ENCODE data around the gene DCUN1D4. TPM values are rescaled to one million over a fixed set of nuclear protein-coding genes. Genes with fewer than 3 reads are reported as not detected.

The DCUN1D4 gene
- total RNA-seq, 1 experiment from 2014 or later: 50.2 TPM

- TF ChIP-seq MAX (IDR thresholded peaks at IDR 0.05) (no peak), FOSL1 (IDR thresholded peaks at IDR 0.05; ENCODE audit: low read depth) (no peak), EZH2phosphoT487 (IDR thresholded peaks at IDR 0.05; ENCODE audit: borderline replicate concordance) (no peak), POLR2A (IDR thresholded peaks at IDR 0.05; ENCODE audit: borderline replicate concordance, extremely low read depth, insufficient read depth, insufficient read length) (no peak)
- TF ChIP-seq, protein P1, sequence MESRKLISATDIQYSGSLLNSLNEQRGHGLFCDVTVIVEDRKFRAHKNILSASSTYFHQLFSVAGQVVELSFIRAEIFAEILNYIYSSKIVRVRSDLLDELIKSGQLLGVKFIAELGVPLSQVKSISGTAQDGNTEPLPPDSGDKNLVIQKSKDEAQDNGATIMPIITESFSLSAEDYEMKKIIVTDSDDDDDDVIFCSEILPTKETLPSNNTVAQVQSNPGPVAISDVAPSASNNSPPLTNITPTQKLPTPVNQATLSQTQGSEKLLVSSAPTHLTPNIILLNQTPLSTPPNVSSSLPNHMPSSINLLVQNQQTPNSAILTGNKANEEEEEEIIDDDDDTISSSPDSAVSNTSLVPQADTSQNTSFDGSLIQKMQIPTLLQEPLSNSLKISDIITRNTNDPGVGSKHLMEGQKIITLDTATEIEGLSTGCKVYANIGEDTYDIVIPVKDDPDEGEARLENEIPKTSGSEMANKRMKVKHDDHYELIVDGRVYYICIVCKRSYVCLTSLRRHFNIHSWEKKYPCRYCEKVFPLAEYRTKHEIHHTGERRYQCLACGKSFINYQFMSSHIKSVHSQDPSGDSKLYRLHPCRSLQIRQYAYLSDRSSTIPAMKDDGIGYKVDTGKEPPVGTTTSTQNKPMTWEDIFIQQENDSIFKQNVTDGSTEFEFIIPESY (IDR thresholded peaks at IDR 0.05; ENCODE audit: extremely low read depth, insufficient replicate concordance, low read length): no peak
These were observed 89.3 kb downstream of the DCUN1D4 start (continued) for GRCh38 chr4:51932261-51932660.

DNA sequence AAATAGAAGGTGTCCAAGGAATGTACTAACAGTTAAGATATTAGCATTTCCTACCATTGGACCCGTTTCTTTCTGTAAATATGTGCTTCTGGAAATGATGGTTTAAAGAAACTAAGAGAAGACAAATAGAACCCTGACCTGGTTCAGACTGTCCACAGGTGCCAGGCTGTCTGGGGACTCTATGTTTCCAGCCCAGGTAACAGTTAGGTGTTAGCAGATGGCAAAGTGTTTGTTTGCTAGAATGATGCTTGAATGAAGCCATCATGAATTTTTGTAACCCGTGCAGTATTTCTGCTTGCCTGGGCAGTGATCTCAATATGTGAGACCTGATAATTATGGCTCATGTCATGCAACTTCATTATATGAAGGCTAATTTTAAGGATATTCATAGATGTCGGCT is 89.7 kb downstream of the DCUN1D4 start:
- no peaks in the 10 kb centered on the region for H3K9me3 ChIP-seq (ENCODE audit: control insufficient read depth in 1 of 2, insufficient read depth in 1 of 2, low read depth in 1 of 2, low read length in 2 of 2)
- TF ChIP-seq SIN3A (IDR thresholded peaks at IDR 0.05; ENCODE audit: low read depth) (no peak), MAX (IDR thresholded peaks at IDR 0.05) (no peak), ELF1 (IDR thresholded peaks at IDR 0.05; ENCODE audit: borderline replicate concordance, low read depth) (no peak), FOSL1 (IDR thresholded peaks at IDR 0.05; ENCODE audit: low read depth) (no peak), YY1 (IDR thresholded peaks at IDR 0.05; ENCODE audit: extremely low read depth, insufficient replicate concordance, low read depth, low read length) (no peak), SP1 (IDR thresholded peaks at IDR 0.05; ENCODE audit: low read depth) (no peak), ZNF274 (IDR thresholded peaks at IDR 0.05; ENCODE audit: low read depth, low read length) (no peak), CEBPB (IDR thresholded peaks at IDR 0.05; ENCODE audit: low read depth) (no peak), SRF (IDR thresholded peaks at IDR 0.05; ENCODE audit: low read depth) (no peak)
- TF ChIP-seq, protein P2, sequence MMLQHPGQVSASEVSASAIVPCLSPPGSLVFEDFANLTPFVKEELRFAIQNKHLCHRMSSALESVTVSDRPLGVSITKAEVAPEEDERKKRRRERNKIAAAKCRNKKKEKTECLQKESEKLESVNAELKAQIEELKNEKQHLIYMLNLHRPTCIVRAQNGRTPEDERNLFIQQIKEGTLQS (IDR thresholded peaks at IDR 0.05): no peak
- TF ChIP-seq, protein P1 (IDR thresholded peaks at IDR 0.05; ENCODE audit: extremely low read depth, insufficient replicate concordance, low read length): no peak
- TF ChIP-seq, protein P3, sequence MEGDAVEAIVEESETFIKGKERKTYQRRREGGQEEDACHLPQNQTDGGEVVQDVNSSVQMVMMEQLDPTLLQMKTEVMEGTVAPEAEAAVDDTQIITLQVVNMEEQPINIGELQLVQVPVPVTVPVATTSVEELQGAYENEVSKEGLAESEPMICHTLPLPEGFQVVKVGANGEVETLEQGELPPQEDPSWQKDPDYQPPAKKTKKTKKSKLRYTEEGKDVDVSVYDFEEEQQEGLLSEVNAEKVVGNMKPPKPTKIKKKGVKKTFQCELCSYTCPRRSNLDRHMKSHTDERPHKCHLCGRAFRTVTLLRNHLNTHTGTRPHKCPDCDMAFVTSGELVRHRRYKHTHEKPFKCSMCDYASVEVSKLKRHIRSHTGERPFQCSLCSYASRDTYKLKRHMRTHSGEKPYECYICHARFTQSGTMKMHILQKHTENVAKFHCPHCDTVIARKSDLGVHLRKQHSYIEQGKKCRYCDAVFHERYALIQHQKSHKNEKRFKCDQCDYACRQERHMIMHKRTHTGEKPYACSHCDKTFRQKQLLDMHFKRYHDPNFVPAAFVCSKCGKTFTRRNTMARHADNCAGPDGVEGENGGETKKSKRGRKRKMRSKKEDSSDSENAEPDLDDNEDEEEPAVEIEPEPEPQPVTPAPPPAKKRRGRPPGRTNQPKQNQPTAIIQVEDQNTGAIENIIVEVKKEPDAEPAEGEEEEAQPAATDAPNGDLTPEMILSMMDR (IDR thresholded peaks at IDR 0.05 in 2 of 3, conservative IDR thresholded peaks at IDR 0.05 in 1 of 3; ENCODE audit: borderline replicate concordance in 1 of 3, insufficient read depth in 1 of 3, low read depth in 2 of 3, low read length in 2 of 3): no peak
- ChIA-PET POLR2A (no interaction called here), RAD21 (ENCODE audit: low non-redundant PET in 1 of 2, low total read pairs in 2 of 2, uncharacterized antibody in 2 of 2, unreplicated experiment in 2 of 2) (no interaction called here), CTCF (no interaction called here)
- no peaks in the 10 kb centered on the region for H4K20me1 ChIP-seq (ENCODE audit: insufficient read depth)
- H3K4me3 ChIP-seq (replicated peaks in 1 of 2; ENCODE audit: low read depth in 1 of 2, low read length in 2 of 2): no peak overlapping the region
- no peaks in the 10 kb centered on the region for H3K79me2 ChIP-seq (ENCODE audit: insufficient read depth, low read length)
- intact Hi-C loops (cut with micrococcal nuclease): no loop called here
- no peak overlapping the region for H2AFZ ChIP-seq (ENCODE audit: low read depth, low read length, poor library complexity, severe bottlenecking)
- H3K27me3 ChIP-seq (ENCODE audit: insufficient read depth, low read length): peaks cover 11% of the 10 kb centered on the region
- no peak overlapping the region for H3K4me2 ChIP-seq (ENCODE audit: low read length)
- no peaks in the 10 kb centered on the region for H3K36me3 ChIP-seq (ENCODE audit: control insufficient read depth in 1 of 2, insufficient read depth in 2 of 2, low read length in 2 of 2)
- H3K9ac ChIP-seq (ENCODE audit: low read length): no peak overlapping the region
- no TSS peak for BruUV-seq (replicated peaks)
- DNase-seq (ENCODE audit: low read depth, low spot score) (no peak), ATAC-seq (no peak)
- H3K9me2 ChIP-seq (ENCODE audit: insufficient read depth): no peaks in the 10 kb centered on the region
- no peak overlapping the region for H3K27ac ChIP-seq (ENCODE audit: low read depth, low read length)
- no peaks in the 10 kb centered on the region for H3K4me1 ChIP-seq (ENCODE audit: control insufficient read depth in 1 of 2, insufficient read depth in 2 of 2, low read length in 2 of 2)
